Measurements from ENCODE around the gene CYB5RL.

DNA sequence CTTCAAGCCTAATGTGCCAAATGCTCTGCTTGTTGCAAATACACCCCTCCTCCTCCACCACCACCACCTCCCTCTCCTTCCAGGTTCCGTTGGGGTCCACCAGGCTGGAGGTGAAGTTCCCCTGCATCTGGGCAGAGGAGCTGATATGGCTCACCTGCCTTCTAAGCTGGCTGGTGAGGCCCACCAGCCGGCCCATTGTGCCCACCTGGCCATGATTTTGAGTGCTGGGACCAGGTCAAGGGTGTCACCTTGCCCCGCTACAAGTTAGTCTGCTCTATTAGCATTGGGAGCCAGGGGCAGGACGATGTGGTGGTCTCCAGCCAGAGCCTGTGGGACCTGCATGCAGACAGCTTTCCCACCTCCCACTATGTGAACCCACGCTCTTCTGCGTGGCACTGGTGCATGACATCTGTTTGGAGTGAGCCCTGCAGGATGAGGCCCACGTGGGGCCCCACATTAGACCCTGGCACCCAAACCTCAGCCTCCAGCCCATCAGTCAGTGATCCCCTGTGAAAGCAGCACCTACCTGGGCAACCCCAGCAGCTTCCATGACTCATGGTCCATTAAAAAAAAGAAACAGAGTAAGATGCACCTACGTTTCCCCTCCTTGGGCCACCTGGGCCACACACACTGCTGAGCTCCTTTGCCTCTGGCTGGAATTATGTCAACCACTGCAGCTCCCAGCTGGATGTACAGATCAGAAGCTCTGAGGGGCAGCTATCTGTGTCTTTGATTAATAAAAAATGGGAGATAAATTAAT lies 31.4 kb downstream of the CYB5RL start:
- no peak for TF ChIP-seq SP1 (IDR thresholded peaks at IDR 0.05)
- TF ChIP-seq FOXM1 (IDR thresholded peaks at IDR 0.05; ENCODE audit: borderline replicate concordance), result no peak
- no peak for TF ChIP-seq NFRKB (IDR thresholded peaks at IDR 0.05)
- TF ChIP-seq ELF4 (IDR thresholded peaks at IDR 0.05), result no peak
- no peak for TF ChIP-seq BHLHE40 (IDR thresholded peaks at IDR 0.05; ENCODE audit: borderline replicate concordance)

All from HEK293T (cell line).